Activated CD8-positive, alpha-beta memory T cell treated with anti-CD3 and anti-CD28 coated beads, Interleukin-2, amount 50 U/mL, for 1 hour (primary cell): ENCODE measurements around the gene POMGNT2.
A peak's percentile ranks its signal among the peaks of the same experiment; 100 is the strongest.

Experiments used
- DNase-seq: peaks from one replicate; pipeline ENCODE4 v3.0.0-alpha.2; 2020; ENCODE audit errors: extremely low read depth

POMGNT2 gene

GRCh38 chr3:43105596-43106292 lies at the start of gene POMGNT2:
TSS of gene POMGNT2 (minus strand) at chr3:43106079. CDS start at chr3:43081431, 24,648 bp downstream.
- peak; percentile 56 for DNase-seq

GRCh38 chr3:43154980-43155379 lies 49.1 kb upstream of the POMGNT2 start:
- no peak for DNase-seq

- DNase-seq: no peak
Observed at GRCh38 chr3:43153216-43154083, 47.6 kb upstream of the POMGNT2 start.

- no peak for DNase-seq
Observed at GRCh38 chr3:43152649-43153048, 46.8 kb upstream of the POMGNT2 start.

- DNase-seq: no peak
Observed at GRCh38 chr3:43148033-43148432, 42.2 kb upstream of the POMGNT2 start.

- DNase-seq: no peak
Observed at GRCh38 chr3:43146599-43146998, 40.7 kb upstream of the POMGNT2 start.

- no peak for DNase-seq
Observed at GRCh38 chr3:43144761-43145490, 39.0 kb upstream of the POMGNT2 start.

- no peak for DNase-seq
Observed at GRCh38 chr3:43142472-43142871, 36.6 kb upstream of the POMGNT2 start.

- DNase-seq: no peak
Observed at GRCh38 chr3:43138488-43139231, 32.8 kb upstream of the POMGNT2 start.

- DNase-seq: no peak
Observed at GRCh38 chr3:43132870-43133636, 27.2 kb upstream of the POMGNT2 start.

- no peak for DNase-seq
Observed at GRCh38 chr3:43132193-43132592, 26.3 kb upstream of the POMGNT2 start.

- DNase-seq: no peak
Observed at GRCh38 chr3:43128464-43128863, 22.6 kb upstream of the POMGNT2 start.

- DNase-seq: no peak
Observed at GRCh38 chr3:43126536-43126935, 20.7 kb upstream of the POMGNT2 start.

GRCh38 chr3:43123895-43124294 lies 18.0 kb upstream of the POMGNT2 start:
- DNase-seq: no peak

GRCh38 chr3:43120937-43121336 lies 15.1 kb upstream of the POMGNT2 start:
- no peak for DNase-seq

GRCh38 chr3:43117257-43117656 lies 11.4 kb upstream of the POMGNT2 start:
- no peak for DNase-seq

- no peak for DNase-seq
Observed at GRCh38 chr3:43113671-43114070, 7.8 kb upstream of the POMGNT2 start.

GRCh38 chr3:43106293-43106628 lies 382 bp upstream of the POMGNT2 start:
- DNase-seq: no peak

- no peak for DNase-seq
Observed at GRCh38 chr3:43104660-43105595, 951 bp downstream of the POMGNT2 start.

- DNase-seq: no peak
Observed at GRCh38 chr3:43104039-43104438, 1.8 kb downstream of the POMGNT2 start.
